Kidney (tissue), 14 donors: ENCODE measurements around the gene DUOXA1. TPM values are rescaled to one million over a fixed set of nuclear protein-coding genes. Genes with fewer than 3 reads are reported as not detected.
A peak's percentile ranks its signal among the peaks of the same experiment; 100 is the strongest.

Experiments
- DNase-seq, 5 donors: peaks; one replicate each; pipeline ENCODE4 v3.0.0-alpha.2; 2013 to 2020
- FAIRE-seq: peaks from 2 replicates; lab custom pipeline; 2012; peaks lifted over from hg19 to GRCh38; lab: Jason Lieb, UNC
- H3K27ac ChIP-seq, 2 donors: one replicate each; pipeline ENCODE4 v1.7.0; 2013; ENCODE audit warnings: low read depth in 2 of 2, low read length in 2 of 2, inconsistent platforms in 1 of 2
- H3K27me3 ChIP-seq: one replicate; pipeline ENCODE4 v1.7.1; 2013; ENCODE audit warnings: low read length, inconsistent platforms; ENCODE audit not compliant: control insufficient read depth, insufficient read depth
- H3K36me3 ChIP-seq, 3 donors: one replicate each; pipeline versions ENCODE4 v1.7.0 to v1.7.1; 2013; ENCODE audit warnings: low read length in 3 of 3, control low read depth in 1 of 3, inconsistent platforms in 1 of 3; ENCODE audit not compliant: insufficient read depth in 3 of 3, control insufficient read depth in 2 of 3
- H3K4me1 ChIP-seq, 3 donors: one replicate each; pipeline versions ENCODE4 v1.7.0 to v1.7.1; 2013; ENCODE audit warnings: low read length in 3 of 3, inconsistent platforms in 1 of 3, low read depth in 1 of 3; ENCODE audit not compliant: control insufficient read depth in 2 of 3, insufficient read depth in 2 of 3
- H3K4me3 ChIP-seq, 3 donors: one replicate each; pipeline versions ENCODE4 v1.7.0 to v1.8.1; 2013; ENCODE audit warnings: low read length in 3 of 3, control low read depth in 1 of 3, inconsistent platforms in 1 of 3
- H3K9ac ChIP-seq, 3 donors: one replicate each; pipeline versions ENCODE4 v1.7.0 to v1.7.1; 2013; ENCODE audit warnings: low read length in 3 of 3, control low read depth in 1 of 3, inconsistent platforms in 1 of 3
- H3K9me3 ChIP-seq, 3 donors: one replicate each; pipeline versions ENCODE4 v1.7.0 to v1.7.1; 2013; ENCODE audit warnings: low read length in 3 of 3, control low read depth in 1 of 3, inconsistent platforms in 1 of 3; ENCODE audit not compliant: control insufficient read depth in 2 of 3, insufficient read depth in 1 of 3
- intact Hi-C: fragments of 100-400 bp; cut with DNase I; formaldehyde crosslinking; loops from one replicate; pipeline ENCODE4 v1.11.1; 2022
- polyA plus RNA-seq: library from polyadenylated mRNA; stranded (reverse); fragments of 350-450 nt; fragmentation: Illumina TruSeq; extraction: RNeasy Lipid Tissue Mini Kit (QIAGEN cat#74804); gene quantifications from one replicate; pipeline ENCODE4 v1.2.3, GENCODE V29; 2014; ENCODE audit warnings: low read depth, low replicate concordance; ENCODE audit not compliant: insufficient read depth
- total RNA-seq: library from RNA; stranded (reverse); fragmentation: NEBNext Ultra II Directional; extraction: Animal tissue kit (Norgen Biotek cat#: 25700); gene quantifications from one replicate; pipeline ENCODE4 v1.2.1, GENCODE V29; 2021
- TF ChIP-seq, protein P1 (sequence below): IDR thresholded peaks from 3 replicates; pipeline ENCODE4 v1.5.1; 2012; ENCODE audit warnings: mild to moderate bottlenecking, moderate library complexity, borderline replicate concordance; ENCODE audit not compliant: insufficient read depth; ENCODE audit errors: extremely low read depth
- donor health status: control.
- donor health status: control.
- donor health status: control.
- donor health status: control.
- donor health status: control.
- donor health status: DM: yes; HTN: yes; CAD: no.
- donor health status: Normal renal cell carcinoma (clear cell type).

The DUOXA1 gene
- total and polyA plus RNA-seq, 2 donors from 2014 or later, result 0.52 to 1.4 TPM

- intact Hi-C loops, result no loop called here
Observed at GRCh38 chr15:45168751-45169551, 39.3 kb upstream of the DUOXA1 start.

GRCh38 chr15:45168286-45168685, 38.6 kb upstream of the DUOXA1 start:
- no peak for DNase-seq
- H3K4me3 ChIP-seq, result no peak overlapping the region
- H3K36me3 ChIP-seq, result no peaks in the 10 kb centered on the region
- H3K9ac ChIP-seq, result no peak overlapping the region
- intact Hi-C loops, result no loop called here
- no peaks in the 10 kb centered on the region for H3K27me3 ChIP-seq
- no peaks in the 10 kb centered on the region for H3K9me3 ChIP-seq
- peaks cover 0 to 8% (median 0%) of the 10 kb centered on the region in 3 donors for H3K4me1 ChIP-seq
- TF ChIP-seq, protein P1, sequence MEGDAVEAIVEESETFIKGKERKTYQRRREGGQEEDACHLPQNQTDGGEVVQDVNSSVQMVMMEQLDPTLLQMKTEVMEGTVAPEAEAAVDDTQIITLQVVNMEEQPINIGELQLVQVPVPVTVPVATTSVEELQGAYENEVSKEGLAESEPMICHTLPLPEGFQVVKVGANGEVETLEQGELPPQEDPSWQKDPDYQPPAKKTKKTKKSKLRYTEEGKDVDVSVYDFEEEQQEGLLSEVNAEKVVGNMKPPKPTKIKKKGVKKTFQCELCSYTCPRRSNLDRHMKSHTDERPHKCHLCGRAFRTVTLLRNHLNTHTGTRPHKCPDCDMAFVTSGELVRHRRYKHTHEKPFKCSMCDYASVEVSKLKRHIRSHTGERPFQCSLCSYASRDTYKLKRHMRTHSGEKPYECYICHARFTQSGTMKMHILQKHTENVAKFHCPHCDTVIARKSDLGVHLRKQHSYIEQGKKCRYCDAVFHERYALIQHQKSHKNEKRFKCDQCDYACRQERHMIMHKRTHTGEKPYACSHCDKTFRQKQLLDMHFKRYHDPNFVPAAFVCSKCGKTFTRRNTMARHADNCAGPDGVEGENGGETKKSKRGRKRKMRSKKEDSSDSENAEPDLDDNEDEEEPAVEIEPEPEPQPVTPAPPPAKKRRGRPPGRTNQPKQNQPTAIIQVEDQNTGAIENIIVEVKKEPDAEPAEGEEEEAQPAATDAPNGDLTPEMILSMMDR, result no peak
- FAIRE-seq, result no peak
- H3K27ac ChIP-seq, result no peak overlapping the region

More at GRCh38 chr15:45168751-45169551, 39.3 kb upstream of the DUOXA1 start:
- TF ChIP-seq, protein P1, result no peak
- Histone ChIP-seq H3K27me3 (no peaks in the 10 kb centered on the region), H3K4me3 (no peak overlapping the region), H3K9me3 (no peaks in the 10 kb centered on the region), H3K27ac (no peak overlapping the region), H3K4me1 (peaks cover 0 to 7% (median 0%) of the 10 kb centered on the region in 3 donors), H3K36me3 (no peaks in the 10 kb centered on the region), H3K9ac (no peak overlapping the region)
- FAIRE-seq, result no peak
- DNase-seq, result no peak

DNA sequence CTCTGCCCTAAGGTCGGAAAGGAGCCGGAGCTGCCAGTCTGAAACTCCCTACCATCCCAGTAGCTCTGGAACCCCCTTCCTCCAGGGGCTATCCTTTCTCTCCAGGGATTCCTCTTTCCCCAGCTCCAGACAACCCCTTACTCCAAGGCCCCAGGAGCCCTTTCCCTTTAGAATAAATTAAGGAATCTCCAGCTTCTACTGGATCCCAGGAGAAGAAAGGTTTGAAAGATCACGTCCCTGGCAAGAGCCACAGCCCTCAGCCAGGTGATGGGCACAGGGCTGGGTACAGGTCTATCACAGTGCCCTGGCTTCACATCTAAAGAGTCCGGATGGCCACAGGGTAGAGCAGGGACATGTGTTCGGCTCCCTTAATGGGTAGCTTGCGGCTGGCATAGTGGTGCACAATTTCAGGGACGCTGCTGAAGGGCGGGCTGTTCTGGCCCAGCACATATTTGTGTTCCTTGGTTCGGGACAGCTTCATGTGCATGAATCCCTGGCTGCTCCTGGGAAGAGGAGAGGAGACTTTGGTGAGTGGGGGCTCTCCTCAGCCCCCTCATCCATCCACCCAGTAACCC, 38.0 kb upstream of the DUOXA1 start:
- TF ChIP-seq, protein P1, result no peak
- peaks cover 0 to 8% (median 0%) of the 10 kb centered on the region in 3 donors for H3K4me1 ChIP-seq
- FAIRE-seq, result no peak

More for the DNA sequence above, 38.0 kb upstream of the DUOXA1 start:
- DNase-seq, result no peak
- intact Hi-C loops, result no loop called here
- H3K9me3 ChIP-seq, result no peaks in the 10 kb centered on the region
- H3K36me3 ChIP-seq, result no peaks in the 10 kb centered on the region
- no peaks in the 10 kb centered on the region for H3K27me3 ChIP-seq
- peak overlapping the region; percentile 85 to 86 for H3K27ac ChIP-seq
- H3K9ac ChIP-seq, result peak overlapping the region in 1 of 3 donors; percentile 75
- peak overlapping the region; percentile 12 to 73 (median 72) for H3K4me3 ChIP-seq
